NCI-H774 (cell line): ENCODE results near the gene CTSD.

Source experiments
- DNase-seq: peaks from one replicate; lab custom pipeline; 2025; lab: John Stamatoyannopoulos, UW

Gene CTSD

DNA sequence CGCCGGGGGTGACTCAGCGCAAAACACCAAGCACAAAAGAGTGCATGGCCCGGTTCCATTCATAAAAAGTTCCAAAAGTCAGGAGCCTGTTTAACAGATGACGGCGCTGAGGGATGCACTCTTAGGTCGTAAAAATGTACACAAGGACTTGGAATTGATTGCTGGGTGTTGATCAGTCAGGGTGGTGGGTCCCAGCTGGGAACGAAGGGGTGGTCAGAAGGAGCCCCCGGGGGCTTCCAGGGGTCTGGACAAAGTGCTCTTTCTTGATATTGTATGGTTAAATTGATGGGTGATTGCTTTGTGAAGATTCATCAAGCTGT is 34.1 kb downstream of the CTSD start:
- no peak for DNase-seq

DNA sequence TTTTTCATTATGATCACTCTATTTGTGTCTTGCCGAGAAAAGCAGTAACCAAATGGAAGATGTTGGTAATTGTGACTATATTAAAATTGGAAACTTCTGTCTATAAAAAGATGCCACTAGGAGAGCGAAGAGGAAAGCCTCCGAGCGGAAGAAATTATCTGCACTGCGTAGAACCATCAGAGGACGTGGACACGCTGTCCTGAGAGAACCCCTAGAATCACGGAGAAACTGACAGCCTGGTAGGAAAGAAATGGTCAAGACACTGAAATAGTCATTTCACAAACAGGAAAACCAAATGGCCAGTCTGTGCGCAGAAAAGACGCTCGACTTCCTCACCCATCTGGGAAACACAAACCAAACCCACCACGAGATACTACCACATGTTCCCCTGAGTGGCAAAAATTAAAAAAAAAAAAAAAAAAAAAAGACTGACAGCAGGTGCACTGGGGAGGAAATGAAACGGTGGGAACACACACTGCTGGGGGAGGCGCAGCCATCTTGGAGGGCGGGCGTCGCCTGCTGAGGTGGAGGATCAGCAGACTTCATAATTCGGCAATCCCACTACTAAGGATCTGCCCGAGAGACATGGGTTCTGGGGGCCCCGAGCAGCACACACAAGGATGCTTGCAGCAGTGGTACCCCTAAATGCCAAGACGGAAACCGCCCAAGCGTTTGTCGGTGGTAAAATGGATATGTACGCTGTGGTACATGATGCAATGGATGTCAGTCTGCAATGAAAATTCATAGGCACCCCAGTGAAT is 34.6 kb downstream of the CTSD start:
- DNase-seq: no peak

DNA sequence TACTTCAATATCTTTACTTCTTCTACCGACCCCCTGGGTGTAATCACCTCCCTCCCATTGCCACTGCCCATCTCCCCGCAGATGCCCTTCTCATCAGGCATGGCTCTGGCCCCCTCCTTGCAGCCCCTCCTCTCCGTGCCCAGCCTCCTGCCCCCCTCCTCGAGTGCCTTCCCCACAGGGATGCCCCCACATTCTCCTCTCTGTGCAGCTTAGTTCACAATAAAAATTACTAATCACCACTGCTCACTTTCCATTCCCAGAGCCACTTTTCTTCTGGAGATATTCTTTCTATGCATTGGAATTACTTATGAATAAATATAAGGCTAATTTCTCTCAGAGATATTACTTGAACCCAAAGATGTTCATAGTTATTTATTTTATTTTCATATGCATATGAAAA is 35.4 kb downstream of the CTSD start:
- no peak for DNase-seq

DNA sequence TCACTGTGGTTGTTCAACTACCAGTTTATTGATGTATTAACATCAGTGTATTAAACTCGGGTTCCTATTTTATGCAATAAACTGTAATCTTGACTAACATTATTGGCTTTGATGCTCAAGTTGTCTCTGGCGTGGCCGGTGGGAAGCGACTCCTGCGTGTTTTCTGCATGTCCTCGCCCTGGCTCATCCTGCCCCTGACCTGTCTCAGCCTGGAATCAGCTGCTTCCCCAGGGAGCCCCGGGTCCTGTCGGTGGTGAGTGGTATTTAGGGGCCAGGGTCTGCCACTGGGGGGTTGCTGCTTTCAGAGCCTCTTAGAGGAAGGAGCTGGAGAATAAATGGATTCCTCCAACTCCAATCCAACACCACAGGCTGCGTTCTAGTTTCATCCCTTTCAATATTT is 35.9 kb downstream of the CTSD start:
- DNase-seq: no peak

DNA sequence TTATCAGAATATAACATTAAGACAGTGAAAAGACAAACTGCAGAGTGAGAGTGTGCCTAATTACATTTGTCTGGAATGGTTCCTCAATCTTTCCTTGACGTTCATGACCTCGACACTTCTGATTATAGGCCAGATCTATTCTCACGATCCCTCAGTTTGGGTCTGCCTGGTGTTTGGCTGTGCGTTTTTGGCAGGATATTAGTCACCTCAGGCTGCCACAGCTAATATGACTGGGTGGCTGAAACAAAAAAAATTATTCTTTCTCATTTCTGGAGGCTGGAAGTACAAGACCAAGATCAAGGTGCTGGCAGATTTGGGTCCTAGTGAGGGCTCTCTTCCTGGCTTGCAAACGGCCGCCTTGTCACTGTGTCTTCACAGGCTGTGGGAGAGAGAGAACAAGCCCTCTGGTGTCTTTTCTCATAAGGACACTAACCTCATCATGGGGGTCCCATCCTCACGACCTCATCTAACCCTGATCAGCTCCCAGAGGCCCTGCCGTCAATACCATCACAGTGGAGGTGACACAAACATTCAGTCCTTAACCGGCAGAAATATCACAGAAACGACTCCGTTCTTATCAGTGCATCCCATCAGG is 36.5 kb downstream of the CTSD start:
- no peak for DNase-seq

DNA sequence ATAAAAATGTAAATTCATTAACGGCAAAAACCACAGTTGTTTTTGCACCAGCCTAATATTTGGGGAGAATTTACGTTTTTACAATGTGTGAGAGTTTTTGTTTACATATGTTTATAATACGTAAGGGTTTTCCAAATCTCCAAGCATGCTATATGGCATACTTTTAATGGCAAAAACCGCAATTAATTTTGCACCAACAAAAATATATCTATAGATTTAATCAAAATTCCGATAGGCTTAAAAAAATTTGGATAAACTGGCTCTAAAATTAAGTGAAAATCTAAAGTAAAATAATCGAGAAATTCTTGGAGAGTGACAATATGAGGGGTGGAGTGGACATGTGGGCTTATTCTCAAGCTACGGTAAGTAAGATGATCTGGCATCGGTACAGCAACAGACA is 43.9 kb downstream of the CTSD start:
- no peak for DNase-seq

DNA sequence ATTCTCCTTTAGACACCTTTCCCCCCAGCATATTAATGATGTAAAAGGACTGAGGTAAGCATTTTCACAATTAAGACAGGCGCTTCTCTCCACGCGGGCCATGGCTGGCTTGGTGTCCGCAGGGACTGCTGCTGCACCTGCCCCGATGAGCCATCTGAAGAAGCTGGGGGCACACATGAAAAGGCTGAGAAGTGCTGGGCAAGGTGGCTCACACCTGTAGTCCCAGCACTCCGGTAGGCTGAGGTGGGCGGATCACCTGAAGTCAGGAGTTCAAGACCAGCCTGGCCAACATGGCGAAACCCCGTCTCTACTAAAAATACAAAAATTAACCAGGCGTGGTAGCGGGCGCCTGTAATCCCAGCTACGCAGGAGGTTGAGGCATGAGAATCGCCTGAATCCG is 45.4 kb downstream of the CTSD start:
- DNase-seq: no peak

DNA sequence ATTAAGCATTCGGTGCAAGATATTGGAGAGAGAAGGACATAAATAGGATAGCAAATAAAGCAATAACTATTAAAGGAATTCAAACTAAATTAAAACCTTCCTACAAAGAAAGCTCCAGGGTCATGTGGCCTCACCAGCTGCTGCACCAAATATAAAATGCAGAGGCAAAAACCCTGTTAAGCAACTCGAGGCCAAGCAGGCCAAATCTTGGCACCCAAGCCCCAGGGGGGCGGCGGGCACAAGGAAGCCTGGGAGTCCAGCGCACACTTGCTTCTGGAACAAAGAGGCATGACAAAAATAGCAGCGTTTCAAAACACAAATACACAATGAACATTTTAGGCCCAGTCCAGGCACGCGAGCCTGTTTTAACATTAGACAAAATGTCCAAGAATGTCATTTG is 46.0 kb downstream of the CTSD start:
- no peak for DNase-seq

DNA sequence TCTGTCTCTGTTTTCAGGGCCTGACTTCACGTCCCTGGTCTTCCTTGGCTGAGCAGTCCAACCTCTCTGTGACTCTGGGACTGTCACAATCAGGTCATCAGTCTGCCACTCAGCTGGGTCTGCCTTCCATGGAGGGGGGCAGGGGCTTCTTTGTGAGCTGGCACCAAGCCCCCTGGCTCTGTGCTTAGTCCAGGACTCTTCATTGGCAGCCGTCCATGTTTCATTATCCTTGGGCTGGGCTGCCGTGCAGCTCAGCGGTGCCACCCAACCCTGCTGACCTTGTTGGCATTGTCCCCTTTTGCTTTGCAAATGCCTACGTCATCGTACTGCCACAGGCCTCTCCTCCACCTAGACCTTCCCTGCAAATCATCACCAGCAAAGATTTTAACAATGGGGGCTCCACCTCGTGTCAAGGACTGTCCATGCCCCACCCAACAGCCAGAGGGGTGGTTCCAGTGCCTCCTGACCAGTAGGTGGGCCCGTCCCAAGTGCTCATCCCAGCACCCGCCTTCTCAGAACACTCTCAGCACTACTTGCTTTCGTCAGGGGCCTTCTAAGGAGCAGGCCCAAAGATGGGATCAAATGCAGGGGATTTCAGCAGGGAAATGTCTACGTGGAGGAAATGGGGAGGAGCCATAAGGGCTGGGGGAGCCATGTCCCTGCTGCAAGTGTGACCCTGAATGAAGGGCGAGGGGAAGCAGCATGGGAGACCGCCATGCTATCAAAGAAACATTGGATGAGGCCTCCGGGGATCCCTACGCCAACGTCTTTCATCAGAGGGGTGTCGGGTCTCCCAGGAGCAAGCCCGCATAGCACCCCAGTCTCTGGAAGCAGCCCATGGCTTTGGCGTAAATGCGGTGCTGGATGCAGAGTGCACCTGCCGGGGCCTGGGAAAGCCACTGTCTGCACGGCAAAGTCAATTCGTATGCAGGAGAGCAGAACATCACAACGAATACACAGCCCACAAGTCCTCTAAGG is 48.5 kb downstream of the CTSD start:
- DNase-seq: no peak

DNA sequence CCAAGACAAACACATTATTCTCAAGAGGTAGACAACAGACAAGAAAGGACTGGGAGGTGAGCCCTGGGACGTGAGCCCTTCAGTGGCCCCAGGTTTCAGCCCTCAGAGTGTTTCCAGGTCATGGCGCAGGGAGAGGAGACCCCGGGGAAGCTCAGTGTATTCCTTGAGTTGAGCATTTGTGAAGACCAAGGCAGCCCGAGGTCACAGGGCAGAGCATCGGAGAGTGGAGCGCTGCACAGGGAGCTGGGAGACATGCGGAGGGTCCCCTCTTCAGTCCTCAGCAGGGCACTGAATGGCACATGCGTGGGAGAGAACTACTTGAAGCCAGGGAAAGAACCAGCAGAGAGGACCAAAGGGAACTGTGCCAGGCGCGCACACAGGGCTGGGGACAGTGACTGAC is 55.0 kb downstream of the CTSD start:
- DNase-seq: no peak

DNA sequence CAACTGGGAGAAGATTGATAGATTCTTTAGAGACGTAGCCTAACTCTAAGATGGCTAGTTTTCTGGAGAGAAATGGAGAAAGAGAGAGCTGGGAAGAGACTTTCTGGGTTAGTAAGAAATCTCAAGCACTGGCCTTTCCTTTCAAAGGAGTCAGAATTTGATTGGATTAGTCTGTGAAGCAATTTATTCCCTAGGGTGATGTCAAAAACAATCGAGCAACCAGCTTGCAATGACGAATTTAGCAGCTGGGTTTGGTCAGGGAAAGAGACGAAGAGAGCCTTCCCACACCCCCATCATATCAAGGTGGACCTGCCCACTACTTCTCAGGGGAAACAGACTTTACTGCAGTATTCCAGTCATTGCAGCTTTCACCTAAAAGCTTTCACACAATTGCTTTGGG is 56.0 kb downstream of the CTSD start:
- no peak for DNase-seq

DNA sequence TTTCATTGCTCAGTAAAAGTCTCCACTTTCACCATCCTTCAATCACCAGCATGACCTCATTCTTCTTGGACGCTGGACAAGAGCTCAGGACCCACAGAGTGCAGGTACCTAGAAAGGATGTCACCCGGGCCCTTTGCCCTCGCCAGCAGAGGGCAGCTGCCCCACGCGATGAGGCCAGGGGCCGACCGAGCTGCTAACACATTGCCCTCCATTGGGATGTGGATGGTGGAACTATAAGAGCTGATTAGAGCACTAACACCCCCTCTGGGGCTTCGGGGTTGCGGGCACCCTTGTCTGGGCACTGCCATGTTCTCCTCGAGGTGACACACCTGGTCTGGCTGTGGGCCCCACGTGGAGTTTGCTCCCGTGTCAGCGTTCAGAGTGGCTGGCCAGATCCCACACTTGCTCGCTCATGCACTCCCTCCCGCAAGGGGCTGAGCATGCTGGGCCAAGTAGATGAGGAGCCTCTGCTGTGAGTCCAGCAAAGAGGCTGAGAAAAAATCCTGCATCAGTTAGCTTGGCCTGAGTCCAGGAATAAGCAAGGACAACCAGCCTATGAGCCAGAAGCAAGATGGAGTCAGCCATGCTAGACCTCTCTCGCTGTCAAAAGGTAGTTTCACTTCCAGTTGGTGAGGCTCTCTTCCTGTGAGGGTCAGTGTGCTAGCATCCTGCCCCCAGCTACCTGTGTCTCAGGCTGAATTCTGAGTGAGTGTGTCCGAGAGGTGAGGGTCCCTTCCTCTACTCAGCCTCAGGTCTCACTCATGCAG is 56.9 kb downstream of the CTSD start:
- DNase-seq: no peak

DNA sequence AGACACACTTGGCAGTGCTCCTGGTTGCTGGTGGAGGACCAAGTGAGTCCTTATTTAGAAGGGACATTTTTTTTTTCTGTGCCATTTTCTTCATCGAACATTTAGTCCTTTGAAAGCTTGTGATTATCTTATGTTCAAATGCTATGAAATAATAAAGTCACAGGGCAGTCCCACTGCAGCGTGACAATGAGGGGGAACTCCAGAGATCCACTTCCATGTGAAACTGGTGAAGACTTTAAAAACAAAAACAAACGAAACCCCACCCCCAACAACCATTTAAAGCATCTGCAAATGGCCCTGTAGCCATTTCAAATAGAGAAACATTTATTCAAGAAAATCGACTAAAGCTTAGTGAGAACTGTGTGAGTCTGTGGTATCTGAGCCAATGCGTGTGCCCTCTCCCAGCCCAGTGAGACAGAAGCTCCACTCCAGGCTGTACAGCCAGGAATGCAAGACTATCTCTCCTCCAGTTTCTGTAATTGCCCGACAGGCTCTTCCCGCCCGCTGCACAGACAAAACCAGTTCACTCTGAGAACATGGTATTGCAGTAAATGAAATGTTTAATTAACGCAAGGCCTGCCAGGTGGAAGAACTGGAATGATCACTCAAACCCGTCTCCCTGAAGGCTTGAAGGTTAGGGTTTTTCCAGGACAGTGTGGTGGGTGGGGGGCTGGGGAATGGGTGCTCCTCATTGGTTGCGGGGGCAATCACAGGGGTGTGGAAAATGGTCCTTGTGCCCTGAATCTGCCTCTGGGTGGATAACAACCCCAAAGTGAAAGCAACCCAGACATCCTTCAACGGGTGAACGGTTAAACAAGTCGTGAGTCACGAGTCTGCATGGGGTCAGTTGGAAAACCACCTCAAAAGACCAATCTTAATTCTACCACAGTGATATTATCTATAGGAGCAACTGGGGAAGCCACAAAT is 58.3 kb downstream of the CTSD start:
- DNase-seq: no peak

DNA sequence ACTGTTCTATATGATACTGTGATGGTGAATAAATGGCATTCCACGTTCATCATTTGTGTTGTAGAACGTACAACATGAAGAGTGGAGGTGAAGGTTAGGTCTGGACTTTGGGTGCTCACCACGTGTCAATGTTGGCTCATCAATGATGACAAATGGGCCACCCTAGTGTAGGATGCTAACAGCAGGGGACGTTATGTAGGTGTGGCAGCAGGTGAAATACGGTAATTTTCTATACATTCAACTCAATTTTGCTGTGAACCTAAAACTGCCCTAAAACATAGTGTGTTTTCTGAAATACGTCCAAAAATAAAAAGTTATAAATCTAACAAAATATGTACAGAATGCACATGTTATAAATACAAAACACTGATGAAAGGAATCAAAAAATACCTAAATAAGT is 60.6 kb downstream of the CTSD start:
- DNase-seq: no peak
